SW480 (cell line): Measurements from ENCODE around the gene DPYSL3.

Experiments used
- DNase-seq: peaks from one replicate; pipeline ENCODE4 v3.0.0-alpha.2; 2016; ENCODE audit warnings: low spot score

DPYSL3 gene

GRCh38 chr5:147439254-147439653, 70.6 kb downstream of the DPYSL3 start:
- no peak for DNase-seq

- no peak for DNase-seq
Measured at GRCh38 chr5:147437161-147437596, 72.7 kb downstream of the DPYSL3 start.

- DNase-seq: no peak
Measured at GRCh38 chr5:147436596-147436995, 73.3 kb downstream of the DPYSL3 start.

- DNase-seq: no peak
Measured at GRCh38 chr5:147434049-147434448, 75.8 kb downstream of the DPYSL3 start.

GRCh38 chr5:147432323-147432722, 77.5 kb downstream of the DPYSL3 start:
- DNase-seq: no peak

GRCh38 chr5:147431586-147431985, 78.3 kb downstream of the DPYSL3 start:
- DNase-seq: no peak

- DNase-seq: no peak
Measured at GRCh38 chr5:147430628-147431027, 79.2 kb downstream of the DPYSL3 start.

GRCh38 chr5:147427521-147428401, 82.1 kb downstream of the DPYSL3 start:
- no peak for DNase-seq

GRCh38 chr5:147426640-147427327, 83.1 kb downstream of the DPYSL3 start:
- no peak for DNase-seq

DNA sequence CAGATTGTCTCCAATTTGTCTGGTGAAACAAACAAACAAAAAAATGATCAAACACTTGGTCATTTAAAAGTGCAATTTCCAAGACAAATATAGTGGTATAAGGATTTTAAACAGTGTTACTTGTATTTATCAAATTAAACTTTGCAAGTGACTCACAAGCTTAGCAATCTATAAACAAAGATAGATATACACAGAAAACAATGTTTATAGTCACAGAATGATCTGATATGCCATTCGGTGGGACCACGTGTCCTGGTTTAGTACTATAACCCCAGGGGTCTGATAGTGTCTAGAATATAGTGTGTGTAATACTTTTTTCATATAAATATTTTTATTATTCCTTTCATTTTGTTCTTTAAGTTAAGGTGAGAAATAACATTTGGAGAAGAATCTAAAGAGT, 91.3 kb downstream of the DPYSL3 start:
- DNase-seq: no peak

GRCh38 chr5:147417135-147417813, 92.6 kb downstream of the DPYSL3 start:
- no peak for DNase-seq

GRCh38 chr5:147415651-147416050, 94.2 kb downstream of the DPYSL3 start:
- no peak for DNase-seq

DNA sequence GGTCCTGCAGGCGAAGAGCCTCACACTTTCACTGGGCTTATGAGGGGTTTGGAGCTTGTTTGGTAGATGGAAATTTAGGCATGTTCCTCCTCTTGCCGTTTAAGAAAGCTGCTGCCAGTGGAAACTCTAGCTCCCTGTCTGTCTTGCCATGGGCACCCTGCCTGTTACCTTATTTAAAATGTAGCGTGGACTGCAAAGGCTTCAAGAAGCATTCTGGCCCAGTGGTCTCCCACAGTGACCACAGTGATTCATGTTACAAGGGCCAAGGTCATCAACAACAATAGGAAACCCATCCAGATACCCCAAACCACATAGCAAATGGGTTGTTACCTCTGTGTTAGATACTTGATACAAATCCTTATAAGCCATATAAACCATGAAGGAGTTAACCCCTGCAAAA, 96.6 kb downstream of the DPYSL3 start:
- no peak for DNase-seq

GRCh38 chr5:147412561-147412960, 97.3 kb downstream of the DPYSL3 start:
- DNase-seq: no peak

- no peak for DNase-seq
Measured at GRCh38 chr5:147411359-147412319, 98.2 kb downstream of the DPYSL3 start.

DNA sequence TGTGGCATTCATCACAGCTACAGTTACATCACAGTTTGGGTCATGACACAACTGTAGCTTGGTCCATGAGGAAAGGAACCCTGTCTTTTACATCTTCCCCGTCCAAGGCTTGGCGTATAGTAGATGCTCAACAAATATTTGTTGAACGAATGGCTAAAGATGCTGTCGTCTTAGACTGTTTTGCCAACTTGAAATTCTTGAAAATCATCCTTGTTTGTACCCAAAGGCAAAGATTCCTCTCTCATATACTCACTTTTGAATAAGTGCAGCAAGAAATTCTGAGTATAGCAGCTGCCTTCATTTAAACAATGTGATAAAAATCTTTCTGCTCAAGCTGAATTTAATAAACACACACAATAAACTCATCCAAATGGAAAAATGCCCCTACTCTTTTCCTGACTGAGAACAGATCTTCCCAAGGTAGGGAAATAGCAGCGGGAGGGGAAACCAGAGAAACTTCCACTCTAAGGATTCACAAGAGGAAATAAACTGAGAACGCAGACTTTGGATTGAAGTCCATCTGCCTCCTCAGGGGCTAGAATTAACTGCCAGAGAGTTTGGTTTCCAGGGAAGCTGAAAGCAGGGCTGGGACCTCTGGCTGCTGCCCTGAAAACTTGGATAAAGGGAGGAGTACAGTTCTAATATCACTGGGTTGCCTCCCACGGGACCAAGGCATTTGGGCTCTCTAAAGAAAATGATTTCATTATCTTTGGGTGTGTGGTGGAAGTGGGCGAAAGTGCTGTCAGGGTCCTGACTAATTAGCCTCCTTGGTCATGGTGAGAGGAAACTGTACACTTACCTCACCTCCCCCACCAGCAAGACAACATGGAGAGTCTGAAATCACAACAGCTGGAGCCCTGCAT, 99.1 kb downstream of the DPYSL3 start:
- no peak for DNase-seq

DNA sequence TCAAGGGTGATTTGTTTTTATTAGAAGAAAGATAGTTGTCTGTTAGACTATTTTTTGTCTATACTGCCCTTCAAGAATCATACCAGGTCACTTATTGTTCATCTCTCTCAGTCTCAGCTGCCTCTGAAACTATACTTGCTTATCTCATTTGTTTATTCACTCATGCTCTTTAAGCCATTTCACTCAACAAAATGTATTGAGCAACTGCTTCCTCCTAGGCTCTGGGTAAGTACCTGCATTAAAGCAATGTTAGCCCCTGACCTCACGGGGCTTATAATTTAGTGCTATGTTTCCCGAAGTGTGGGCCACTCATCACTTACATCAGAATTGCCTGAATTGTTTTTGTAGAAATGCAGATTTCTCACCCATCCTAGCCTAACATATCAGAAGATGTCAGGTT, 100.9 kb downstream of the DPYSL3 start:
- no peak for DNase-seq

DNA sequence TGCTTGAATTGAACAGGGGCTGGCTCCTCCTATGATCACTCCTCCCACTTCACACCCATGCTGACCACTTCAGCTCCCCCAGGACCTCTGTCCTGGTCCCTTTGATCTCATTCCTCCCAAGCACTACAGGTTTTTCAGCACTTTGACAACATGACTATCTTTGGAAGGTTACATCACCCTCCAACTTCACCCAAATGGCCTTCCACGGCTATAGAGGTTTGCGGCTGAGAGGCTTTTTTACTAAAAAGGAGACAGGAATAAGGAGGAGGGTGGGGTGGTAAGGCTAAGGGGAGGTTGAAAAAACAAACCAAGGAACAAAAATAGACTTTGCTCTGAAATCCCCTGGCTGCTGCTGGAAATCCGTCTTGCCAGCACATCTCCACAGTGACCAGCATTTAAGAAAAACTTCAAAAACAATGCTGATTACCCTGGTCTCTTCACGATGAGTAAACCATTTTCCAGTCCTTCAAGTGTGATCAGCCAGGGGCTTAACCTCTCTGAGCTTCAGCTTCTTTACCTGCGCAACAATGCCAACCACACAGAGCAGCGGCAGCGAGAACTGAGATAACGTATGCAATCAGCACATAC, 102.7 kb downstream of the DPYSL3 start:
- DNase-seq: no peak

DNA sequence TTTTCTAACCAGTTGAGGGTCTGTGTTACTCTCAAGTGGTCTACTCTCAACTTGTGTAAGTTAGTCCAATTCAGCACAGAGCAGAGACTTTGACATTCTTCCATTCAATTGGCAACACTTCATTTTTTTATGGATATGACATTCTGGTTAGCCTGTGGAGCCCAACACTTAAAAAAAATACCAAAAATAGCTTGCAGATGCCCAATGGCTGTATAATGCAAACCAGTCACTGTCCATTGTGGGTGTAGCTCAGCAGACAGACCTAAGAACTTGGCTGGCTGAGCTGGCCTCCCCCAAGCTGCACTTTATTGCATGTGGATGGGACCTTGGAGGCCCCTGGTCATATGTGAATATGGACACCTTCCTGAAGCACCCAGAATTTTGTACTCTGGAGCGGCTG, 103.2 kb downstream of the DPYSL3 start:
- no peak for DNase-seq

GRCh38 chr5:147404706-147405105, 105.2 kb downstream of the DPYSL3 start:
- DNase-seq: no peak
